HepG2 (cell line): ENCODE data around the gene SLC2A11. TPM values are rescaled to one million over a fixed set of nuclear protein-coding genes. Genes with fewer than 3 reads are reported as not detected.

Experiments used
- ATF7 ChIP-seq, 2 experiments: fragments of 450-650 bp in 1 of 2; sonication (generic) in 1 of 2; formaldehyde crosslinking in 1 of 2; IDR thresholded peaks; 2 replicates each; pipeline versions ENCODE4 v1.4.0 to v1.6.1; 2016 to 2020; ENCODE audit warnings: antibody characterized with exemption in 1 of 2, mild to moderate bottlenecking in 1 of 2, missing genetic modification reagents in 1 of 2
- EZH2 ChIP-seq: conservative IDR thresholded peaks from 2 replicates; pipeline ENCODE4 v1.6.1; 2012; ENCODE audit warnings: mild to moderate bottlenecking, low read depth, low read length, moderate library complexity
- HIVEP1 ChIP-seq: sonication (generic); formaldehyde crosslinking; IDR thresholded peaks from 2 replicates; pipeline ENCODE4 v1.4.0; 2020; ENCODE audit warnings: mild to moderate bottlenecking, missing genetic modification reagents
- PAWR ChIP-seq: sonication (generic); formaldehyde crosslinking; IDR thresholded peaks from 2 replicates; pipeline ENCODE4 v1.4.0; 2020; ENCODE audit warnings: missing genetic modification reagents, mild to moderate bottlenecking, borderline replicate concordance
- SIN3B ChIP-seq: fragments of 150-350 bp; IDR thresholded peaks from 2 replicates; pipeline ENCODE4 v1.6.1; 2014; ENCODE audit warnings: low read length
- SP140L ChIP-seq: sonication (generic); formaldehyde crosslinking; IDR thresholded peaks from 2 replicates; pipeline ENCODE4 v1.4.0; 2020; ENCODE audit warnings: missing genetic modification reagents, borderline replicate concordance
- ZEB1 ChIP-seq: IDR thresholded peaks from 2 replicates; pipeline ENCODE4 v1.6.1; 2012; ENCODE audit warnings: mild to moderate bottlenecking, low read depth, inconsistent platforms; ENCODE audit not compliant: insufficient replicate concordance
- ZNF224 ChIP-seq: sonication (generic); formaldehyde crosslinking; IDR thresholded peaks from 2 replicates; pipeline ENCODE4 v1.5.0; 2020; ENCODE audit warnings: mild to moderate bottlenecking, missing genetic modification reagents
- ZNF282 ChIP-seq: fragments of 450-650 bp; IDR thresholded peaks from 2 replicates; pipeline ENCODE4 v1.6.1; 2018; ENCODE audit not compliant: partially characterized antibody
- ZNF552 ChIP-seq: sonication (generic); formaldehyde crosslinking; IDR thresholded peaks from 2 replicates; pipeline ENCODE4 v1.9.0; 2022; ENCODE audit warnings: missing genetic modification reagents, mild to moderate bottlenecking, borderline replicate concordance
- ZNF720 ChIP-seq: sonication (generic); formaldehyde crosslinking; IDR thresholded peaks from 2 replicates; pipeline ENCODE4 v1.4.0; 2020; ENCODE audit warnings: missing genetic modification reagents
- ZNF792 ChIP-seq: IDR thresholded peaks from 2 replicates; pipeline ENCODE4 v1.6.1; 2016
- polyA plus RNA-seq, 8 experiments: library from polyadenylated mRNA; depleted of rRNA in 3 of 8; stranded (reverse) in 7 of 8; unstranded in 1 of 8; fragments of >200 nt; fragmentation: Illumina TruSeq in 4 of 8; extraction: Trizol in 4 of 8; gene quantifications; 2 replicates each; pipeline versions ENCODE4 v1.2.1 to v1.2.3, GENCODE V29; 2011 to 2016; ENCODE audit warnings: low read depth in 4 of 8, missing spikeins in 1 of 8, mixed read lengths in 1 of 8; ENCODE audit not compliant: insufficient read depth in 1 of 8
- total RNA-seq, 5 experiments: library from RNA; depleted of rRNA; stranded (reverse); fragments of >200 nt; fragmentation: Illumina TruSeq; extraction: Trizol; gene quantifications; 2 replicates each; pipeline ENCODE4 v1.2.3, GENCODE V29; 2016; ENCODE audit warnings: low read depth in 1 of 5
- TF ChIP-seq, protein P1 (sequence below): conservative IDR thresholded peaks from 2 replicates; pipeline ENCODE4 v1.6.1; 2018; ENCODE audit warnings: missing genetic modification reagents
- TF ChIP-seq, protein P2 (sequence below), 2 experiments: IDR thresholded peaks; 2 replicates each; pipeline ENCODE4 v1.6.1; 2011 to 2012; ENCODE audit warnings: low read length in 2 of 2, borderline replicate concordance in 1 of 2, low read depth in 1 of 2, mild to moderate bottlenecking in 1 of 2, moderate library complexity in 1 of 2
- TF ChIP-seq, protein P3 (sequence below): sonication (generic); formaldehyde crosslinking; conservative IDR thresholded peaks from 2 replicates; pipeline ENCODE4 v1.4.0; 2020; ENCODE audit warnings: missing genetic modification reagents
- TF ChIP-seq, protein P4 (sequence below): sonication (generic); formaldehyde crosslinking; IDR thresholded peaks from 2 replicates; pipeline ENCODE4 v1.8.1; 2023; ENCODE audit warnings: missing genetic modification reagents, inconsistent platforms, borderline replicate concordance
- TF ChIP-seq, protein P5 (sequence below): sonication (generic); formaldehyde crosslinking; IDR thresholded peaks from 2 replicates; pipeline ENCODE4 v1.4.0; 2020; ENCODE audit warnings: missing genetic modification reagents

The SLC2A11 gene
- total and polyA plus RNA-seq, 2 of the 13 experiments (the other 11 are each of a cell fraction or from before 2014, with no cell fraction given): 15.2 to 15.4 TPM

DNA sequence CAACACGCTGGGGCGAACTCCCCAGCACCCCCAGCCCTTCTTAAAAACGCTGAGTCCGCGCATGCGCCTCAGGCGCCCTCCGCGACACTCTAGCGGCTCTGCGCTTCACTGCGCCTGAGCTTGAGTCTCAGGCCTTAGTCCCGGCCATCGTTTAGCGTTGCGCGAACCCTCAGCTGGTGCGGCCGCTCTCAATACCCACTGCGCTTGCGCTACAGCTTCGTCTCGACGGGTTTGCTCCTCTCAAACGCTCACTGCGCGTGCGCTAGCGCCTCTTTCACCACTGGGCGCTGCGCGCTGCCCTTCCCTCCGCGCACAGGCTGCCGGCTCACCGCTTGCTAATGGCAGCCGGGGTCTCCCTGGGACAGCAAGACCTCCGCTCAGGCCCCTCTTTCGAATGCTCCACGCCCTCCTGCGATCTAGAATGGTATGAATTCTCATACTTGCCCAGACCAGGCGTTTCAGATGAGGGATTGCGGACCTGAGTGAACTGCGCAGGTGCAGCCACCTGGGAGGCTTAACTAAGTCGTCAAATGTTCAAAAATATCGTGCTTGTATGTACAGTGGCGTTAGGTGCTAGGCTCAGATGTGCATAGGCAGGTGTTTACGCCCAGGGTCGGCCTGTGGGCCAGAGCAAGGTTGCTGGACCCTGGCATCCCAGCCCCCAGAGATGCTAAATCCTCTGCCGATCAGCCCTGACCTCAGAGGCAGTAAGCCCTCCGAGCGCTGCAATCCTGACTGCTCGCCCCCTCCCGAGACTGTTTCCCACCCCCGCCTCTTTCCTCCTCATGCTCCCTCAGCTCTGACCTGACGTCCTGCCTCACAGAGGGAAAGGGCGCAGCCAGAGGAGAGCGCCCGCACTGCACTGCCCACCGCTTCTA, at the start of gene SLC2A11 (continued):
- no peak for TF ChIP-seq ZEB1
- no peak for TF ChIP-seq SIN3B
- TF ChIP-seq ZNF224 (CRISPR knock-in tag): no peak; the same call in 1 of the 2 replicates
- TF ChIP-seq ATF7 (IDR thresholded peaks at IDR 0.05): no peak
- no peak for TF ChIP-seq ATF7 (CRISPR knock-in tag; IDR thresholded peaks at IDR 0.05)
- TF ChIP-seq ZNF282: no peak
- no peak for TF ChIP-seq SP140L
- TF ChIP-seq ZNF792 (CRISPR knock-in tag): 0 out of 2 replicates have a peak, but pooled peaks have one; percentile 46
- TF ChIP-seq, protein P1, sequence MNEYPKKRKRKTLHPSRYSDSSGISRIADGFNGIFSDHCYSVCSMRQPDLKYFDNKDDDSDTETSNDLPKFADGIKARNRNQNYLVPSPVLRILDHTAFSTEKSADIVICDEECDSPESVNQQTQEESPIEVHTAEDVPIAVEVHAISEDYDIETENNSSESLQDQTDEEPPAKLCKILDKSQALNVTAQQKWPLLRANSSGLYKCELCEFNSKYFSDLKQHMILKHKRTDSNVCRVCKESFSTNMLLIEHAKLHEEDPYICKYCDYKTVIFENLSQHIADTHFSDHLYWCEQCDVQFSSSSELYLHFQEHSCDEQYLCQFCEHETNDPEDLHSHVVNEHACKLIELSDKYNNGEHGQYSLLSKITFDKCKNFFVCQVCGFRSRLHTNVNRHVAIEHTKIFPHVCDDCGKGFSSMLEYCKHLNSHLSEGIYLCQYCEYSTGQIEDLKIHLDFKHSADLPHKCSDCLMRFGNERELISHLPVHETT (CRISPR knock-in tag): 0 out of 2 replicates have a peak, but pooled peaks have one; percentile 32
- TF ChIP-seq, protein P2, sequence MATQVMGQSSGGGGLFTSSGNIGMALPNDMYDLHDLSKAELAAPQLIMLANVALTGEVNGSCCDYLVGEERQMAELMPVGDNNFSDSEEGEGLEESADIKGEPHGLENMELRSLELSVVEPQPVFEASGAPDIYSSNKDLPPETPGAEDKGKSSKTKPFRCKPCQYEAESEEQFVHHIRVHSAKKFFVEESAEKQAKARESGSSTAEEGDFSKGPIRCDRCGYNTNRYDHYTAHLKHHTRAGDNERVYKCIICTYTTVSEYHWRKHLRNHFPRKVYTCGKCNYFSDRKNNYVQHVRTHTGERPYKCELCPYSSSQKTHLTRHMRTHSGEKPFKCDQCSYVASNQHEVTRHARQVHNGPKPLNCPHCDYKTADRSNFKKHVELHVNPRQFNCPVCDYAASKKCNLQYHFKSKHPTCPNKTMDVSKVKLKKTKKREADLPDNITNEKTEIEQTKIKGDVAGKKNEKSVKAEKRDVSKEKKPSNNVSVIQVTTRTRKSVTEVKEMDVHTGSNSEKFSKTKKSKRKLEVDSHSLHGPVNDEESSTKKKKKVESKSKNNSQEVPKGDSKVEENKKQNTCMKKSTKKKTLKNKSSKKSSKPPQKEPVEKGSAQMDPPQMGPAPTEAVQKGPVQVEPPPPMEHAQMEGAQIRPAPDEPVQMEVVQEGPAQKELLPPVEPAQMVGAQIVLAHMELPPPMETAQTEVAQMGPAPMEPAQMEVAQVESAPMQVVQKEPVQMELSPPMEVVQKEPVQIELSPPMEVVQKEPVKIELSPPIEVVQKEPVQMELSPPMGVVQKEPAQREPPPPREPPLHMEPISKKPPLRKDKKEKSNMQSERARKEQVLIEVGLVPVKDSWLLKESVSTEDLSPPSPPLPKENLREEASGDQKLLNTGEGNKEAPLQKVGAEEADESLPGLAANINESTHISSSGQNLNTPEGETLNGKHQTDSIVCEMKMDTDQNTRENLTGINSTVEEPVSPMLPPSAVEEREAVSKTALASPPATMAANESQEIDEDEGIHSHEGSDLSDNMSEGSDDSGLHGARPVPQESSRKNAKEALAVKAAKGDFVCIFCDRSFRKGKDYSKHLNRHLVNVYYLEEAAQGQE (IDR thresholded peaks at IDR 0.05; ENCODE audit: borderline replicate concordance in 1 of 2, low read depth in 1 of 2, low read length in 2 of 2): no peak
- TF ChIP-seq ZNF720 (CRISPR knock-in tag): no peak
- TF ChIP-seq HIVEP1 (CRISPR knock-in tag): 0 out of 2 replicates have a peak, but pooled peaks have one; percentile 67
- TF ChIP-seq, protein P3, sequence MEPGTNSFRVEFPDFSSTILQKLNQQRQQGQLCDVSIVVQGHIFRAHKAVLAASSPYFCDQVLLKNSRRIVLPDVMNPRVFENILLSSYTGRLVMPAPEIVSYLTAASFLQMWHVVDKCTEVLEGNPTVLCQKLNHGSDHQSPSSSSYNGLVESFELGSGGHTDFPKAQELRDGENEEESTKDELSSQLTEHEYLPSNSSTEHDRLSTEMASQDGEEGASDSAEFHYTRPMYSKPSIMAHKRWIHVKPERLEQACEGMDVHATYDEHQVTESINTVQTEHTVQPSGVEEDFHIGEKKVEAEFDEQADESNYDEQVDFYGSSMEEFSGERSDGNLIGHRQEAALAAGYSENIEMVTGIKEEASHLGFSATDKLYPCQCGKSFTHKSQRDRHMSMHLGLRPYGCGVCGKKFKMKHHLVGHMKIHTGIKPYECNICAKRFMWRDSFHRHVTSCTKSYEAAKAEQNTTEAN (CRISPR knock-in tag): peak; percentile 59; the same call in 1 of the 2 replicates
- TF ChIP-seq, protein P4, sequence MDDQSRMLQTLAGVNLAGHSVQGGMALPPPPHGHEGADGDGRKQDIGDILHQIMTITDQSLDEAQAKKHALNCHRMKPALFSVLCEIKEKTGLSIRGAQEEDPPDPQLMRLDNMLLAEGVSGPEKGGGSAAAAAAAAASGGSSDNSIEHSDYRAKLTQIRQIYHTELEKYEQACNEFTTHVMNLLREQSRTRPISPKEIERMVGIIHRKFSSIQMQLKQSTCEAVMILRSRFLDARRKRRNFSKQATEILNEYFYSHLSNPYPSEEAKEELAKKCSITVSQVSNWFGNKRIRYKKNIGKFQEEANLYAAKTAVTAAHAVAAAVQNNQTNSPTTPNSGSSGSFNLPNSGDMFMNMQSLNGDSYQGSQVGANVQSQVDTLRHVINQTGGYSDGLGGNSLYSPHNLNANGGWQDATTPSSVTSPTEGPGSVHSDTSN (CRISPR knock-in tag): no peak
- TF ChIP-seq PAWR (CRISPR knock-in tag): no peak
- no peak for TF ChIP-seq EZH2
- TF ChIP-seq, protein P5, sequence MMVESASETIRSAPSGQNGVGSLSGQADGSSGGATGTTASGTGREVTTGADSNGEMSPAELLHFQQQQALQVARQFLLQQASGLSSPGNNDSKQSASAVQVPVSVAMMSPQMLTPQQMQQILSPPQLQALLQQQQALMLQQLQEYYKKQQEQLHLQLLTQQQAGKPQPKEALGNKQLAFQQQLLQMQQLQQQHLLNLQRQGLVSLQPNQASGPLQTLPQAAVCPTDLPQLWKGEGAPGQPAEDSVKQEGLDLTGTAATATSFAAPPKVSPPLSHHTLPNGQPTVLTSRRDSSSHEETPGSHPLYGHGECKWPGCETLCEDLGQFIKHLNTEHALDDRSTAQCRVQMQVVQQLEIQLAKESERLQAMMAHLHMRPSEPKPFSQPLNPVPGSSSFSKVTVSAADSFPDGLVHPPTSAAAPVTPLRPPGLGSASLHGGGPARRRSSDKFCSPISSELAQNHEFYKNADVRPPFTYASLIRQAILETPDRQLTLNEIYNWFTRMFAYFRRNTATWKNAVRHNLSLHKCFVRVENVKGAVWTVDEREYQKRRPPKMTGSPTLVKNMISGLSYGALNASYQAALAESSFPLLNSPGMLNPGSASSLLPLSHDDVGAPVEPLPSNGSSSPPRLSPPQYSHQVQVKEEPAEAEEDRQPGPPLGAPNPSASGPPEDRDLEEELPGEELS (CRISPR knock-in tag): no peak
- TF ChIP-seq ZNF552 (CRISPR knock-in tag): no peak
